Fibroblast of lung (primary cell): ENCODE measurements around the gene NAXD. TPM values are rescaled to one million over a fixed set of nuclear protein-coding genes. Genes with fewer than 3 reads are reported as not detected.

Experiments
- DNase-seq, 2 donors: peaks; one replicate each; pipeline versions ENCODE4 v3.0.0 to v3.0.0-alpha.2; 2010; ENCODE audit warnings: low read depth in 2 of 2
- H2AFZ ChIP-seq: 2 replicates; pipeline ENCODE4 v1.5.1; 2012; ENCODE audit warnings: low read length, control low read depth, inconsistent platforms
- H3K27ac ChIP-seq: 2 replicates; pipeline ENCODE4 v1.5.1; 2011; ENCODE audit warnings: low read length, control low read depth; ENCODE audit not compliant: insufficient read depth
- H3K27me3 ChIP-seq: 2 replicates; pipeline ENCODE4 v1.5.1; 2011; ENCODE audit warnings: mild to moderate bottlenecking, low read length; ENCODE audit not compliant: control insufficient read depth, insufficient read depth
- H3K36me3 ChIP-seq: 2 replicates; pipeline ENCODE4 v1.5.1; 2011; ENCODE audit warnings: low read length; ENCODE audit not compliant: control insufficient read depth, insufficient read depth
- H3K4me1 ChIP-seq: 2 replicates; pipeline ENCODE4 v1.5.1; 2011; ENCODE audit warnings: low read length; ENCODE audit not compliant: control insufficient read depth, insufficient read depth; ENCODE audit errors: extremely low read depth
- H3K4me2 ChIP-seq: 2 replicates; pipeline ENCODE4 v1.5.1; 2011; ENCODE audit warnings: low read length, control low read depth; ENCODE audit not compliant: insufficient read depth; ENCODE audit errors: extremely low read depth
- H3K4me3 ChIP-seq, 4 experiments: fragments of 200-600 bp in 1 of 4; sonication (generic) in 1 of 4; replicated peaks in 1 of 4; 2 replicates each; pipeline ENCODE4 v1.5.1; 2011 to 2016; ENCODE audit warnings: low read length in 4 of 4, low read depth in 3 of 4, mild to moderate bottlenecking in 3 of 4, control low read depth in 2 of 4, inconsistent platforms in 1 of 4, mixed read lengths in 1 of 4; ENCODE audit not compliant: insufficient read depth in 1 of 4; ENCODE audit errors: control extremely low read depth in 1 of 4
- H3K79me2 ChIP-seq: 2 replicates; pipeline ENCODE4 v1.5.1; 2012; ENCODE audit warnings: mild to moderate bottlenecking, low read length, inconsistent platforms; ENCODE audit not compliant: control insufficient read depth, insufficient read depth
- H3K9ac ChIP-seq: 2 replicates; pipeline ENCODE4 v1.5.1; 2011; ENCODE audit warnings: mild to moderate bottlenecking, low read length, control low read depth; ENCODE audit not compliant: insufficient read depth
- H3K9me3 ChIP-seq: 2 replicates; pipeline ENCODE4 v1.5.1; 2012; ENCODE audit warnings: low read depth, low read length; ENCODE audit not compliant: control insufficient read depth, insufficient read depth
- H4K20me1 ChIP-seq: 2 replicates; pipeline ENCODE4 v1.5.1; 2011; ENCODE audit warnings: low read length; ENCODE audit not compliant: control insufficient read depth, insufficient read depth; ENCODE audit errors: extremely low read depth
- CTCF ChIP-seq, 2 donors: IDR thresholded peaks in 1 of 2; conservative IDR thresholded peaks in 1 of 2; 1 replicate in 1 of 2; 2 replicates in 1 of 2; pipeline ENCODE4 v1.5.1; 2011 to 2012; ENCODE audit warnings: low read length in 2 of 2, control low read depth in 1 of 2, inconsistent platforms in 1 of 2, low read depth in 1 of 2, mild to moderate bottlenecking in 1 of 2
- EZH2 ChIP-seq: IDR thresholded peaks from 2 replicates; pipeline ENCODE4 v1.5.1; 2012; ENCODE audit warnings: low read length, control low read depth, mild to moderate bottlenecking; ENCODE audit errors: missing control alignments
- polyA plus RNA-seq, 2 donors: library from polyadenylated mRNA; depleted of rRNA in 1 of 2; stranded (reverse) in 1 of 2; unstranded in 1 of 2; fragments of >200 nt; gene quantifications; 2 replicates each; pipeline ENCODE4 v1.2.1, GENCODE V29; 2011 to 2012; ENCODE audit warnings: missing spikeins in 1 of 2
- total RNA-seq: library from RNA; depleted of rRNA; stranded (reverse); fragments of >200 nt; gene quantifications from 2 replicates; pipeline ENCODE4 v1.2.1, GENCODE V29; 2014

Gene NAXD
- total and polyA plus RNA-seq, 2 donors (not counting 1 experiment from before 2014, with no cell fraction given): 22.4 to 34.0 TPM

DNA sequence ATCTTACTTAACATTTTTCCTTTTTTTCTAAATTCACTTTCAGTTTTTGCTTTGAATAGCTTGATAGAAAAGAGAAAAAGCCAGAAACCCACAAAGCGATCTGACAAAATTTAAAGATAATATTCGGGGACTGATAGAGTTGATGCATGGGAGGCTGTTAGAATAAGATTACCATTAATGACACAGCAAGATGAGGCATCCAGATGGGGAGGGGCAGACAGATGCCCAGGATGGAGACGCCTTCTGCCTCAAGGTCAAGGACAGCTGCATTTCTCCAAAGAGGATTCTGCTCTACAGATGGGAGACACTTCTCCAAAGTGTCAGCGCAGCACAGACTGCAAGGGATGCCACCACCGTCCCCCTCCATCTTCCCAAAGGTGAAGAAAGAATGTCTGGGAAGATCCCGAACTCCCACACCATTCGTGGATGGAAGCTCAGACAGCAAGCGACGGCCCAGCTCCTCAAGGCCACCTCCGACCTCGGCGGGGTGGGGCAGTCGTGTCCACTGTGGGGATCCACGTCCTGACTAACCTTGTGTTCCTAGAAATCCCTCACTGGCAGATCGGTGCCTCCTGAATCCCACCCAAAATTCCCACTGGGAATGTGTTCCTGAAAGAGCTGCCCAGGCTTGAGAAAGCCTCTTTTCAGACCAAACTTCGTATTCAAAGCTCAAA is 32.9 kb downstream of the NAXD start:
- no peak overlapping the region for H3K9ac ChIP-seq
- H3K4me1 ChIP-seq: peaks cover 2% of the 10 kb centered on the region
- H3K4me2 ChIP-seq: no peak overlapping the region
- no peak for DNase-seq
- H3K79me2 ChIP-seq: no peaks in the 10 kb centered on the region
- no peak for TF ChIP-seq CTCF (conservative IDR thresholded peaks at IDR 0.05 in 1 of 2, IDR thresholded peaks at IDR 0.05 in 1 of 2; ENCODE audit: low read depth in 1 of 2, low read length in 2 of 2)
- H4K20me1 ChIP-seq: no peaks in the 10 kb centered on the region
- H2AFZ ChIP-seq: no peak overlapping the region
- peaks cover 11% of the 10 kb centered on the region for H3K36me3 ChIP-seq
- H3K27ac ChIP-seq: no peak overlapping the region
- no peak overlapping the region for H3K4me3 ChIP-seq
- H3K9me3 ChIP-seq: no peaks in the 10 kb centered on the region
- H3K27me3 ChIP-seq: no peaks in the 10 kb centered on the region

DNA sequence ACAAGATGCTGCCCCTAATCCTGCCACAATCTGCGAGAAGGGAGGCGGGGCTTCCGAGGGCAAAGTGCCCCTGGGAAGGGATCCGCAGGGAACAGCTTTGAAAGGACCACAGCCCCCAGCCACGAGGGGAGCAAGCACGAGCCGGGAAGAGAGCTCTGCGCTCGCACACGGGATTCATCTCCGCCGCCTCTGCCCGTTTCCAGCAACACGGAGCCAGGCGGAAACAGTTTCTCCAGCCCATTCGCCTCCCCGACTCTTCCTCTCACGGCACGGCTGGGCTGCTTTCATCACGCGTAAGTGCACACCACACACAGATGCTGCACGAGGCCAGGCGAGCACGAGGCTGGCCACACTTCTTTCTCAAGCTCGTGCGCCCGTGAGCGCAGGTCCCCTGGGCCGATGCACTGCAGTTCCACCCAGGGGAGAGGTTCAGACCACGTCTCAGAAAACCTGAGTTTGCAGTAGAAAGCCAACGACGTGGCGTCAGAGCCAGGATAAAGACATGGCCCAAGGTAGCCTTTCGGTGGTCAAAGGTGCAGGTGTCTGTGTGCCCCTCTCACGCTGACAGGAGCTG is 33.6 kb downstream of the NAXD start:
- TF ChIP-seq EZH2 (no peak), CTCF (conservative IDR thresholded peaks at IDR 0.05 in 1 of 2, IDR thresholded peaks at IDR 0.05 in 1 of 2; ENCODE audit: low read depth in 1 of 2, low read length in 2 of 2) (no peak)
- Histone ChIP-seq H2AFZ (no peak overlapping the region), H3K27me3 (no peaks in the 10 kb centered on the region), H3K27ac (no peak overlapping the region), H3K36me3 (peaks cover 6% of the 10 kb centered on the region), H4K20me1 (no peaks in the 10 kb centered on the region), H3K4me2 (no peak overlapping the region), H3K9me3 (no peaks in the 10 kb centered on the region), H3K4me1 (peaks cover 2% of the 10 kb centered on the region), H3K9ac (no peak overlapping the region), H3K4me3 (no peak overlapping the region), H3K79me2 (no peaks in the 10 kb centered on the region)
- DNase-seq: no peak

GRCh38 chr13:110649551-110649950 is 34.2 kb downstream of the NAXD start:
- DNase-seq: no peak
- peaks cover 7% of the 10 kb centered on the region for H3K36me3 ChIP-seq

More at GRCh38 chr13:110649551-110649950, 34.2 kb downstream of the NAXD start:
- TF ChIP-seq EZH2 (no peak), CTCF (conservative IDR thresholded peaks at IDR 0.05 in 1 of 2, IDR thresholded peaks at IDR 0.05 in 1 of 2; ENCODE audit: low read depth in 1 of 2, low read length in 2 of 2) (no peak)
- H4K20me1 ChIP-seq: no peaks in the 10 kb centered on the region
- H3K4me3 ChIP-seq: no peak overlapping the region
- H3K27me3 ChIP-seq: no peaks in the 10 kb centered on the region
- peaks cover 1% of the 10 kb centered on the region for H3K4me1 ChIP-seq
- no peak overlapping the region for H2AFZ ChIP-seq
- no peaks in the 10 kb centered on the region for H3K79me2 ChIP-seq
- H3K9ac ChIP-seq: no peak overlapping the region
- no peaks in the 10 kb centered on the region for H3K9me3 ChIP-seq
- no peak overlapping the region for H3K27ac ChIP-seq
- H3K4me2 ChIP-seq: no peak overlapping the region
